Neutrophil (primary cell): ENCODE measurements around the gene HACD3.
A peak's percentile ranks its signal among the peaks of the same experiment; 100 is the strongest.

ENCODE experiments used
- H3K27ac ChIP-seq: fragments of 200-600 bp; sonication (generic); 2 replicates; pipeline ENCODE4 v1.5.1; 2016; ENCODE audit warnings: mild to moderate bottlenecking, moderate library complexity
- H3K27me3 ChIP-seq: fragments of 200-600 bp; sonication (generic); 2 replicates; pipeline ENCODE4 v1.6.0; 2016; ENCODE audit warnings: mild to moderate bottlenecking
- H3K36me3 ChIP-seq: fragments of 200-600 bp; sonication (generic); 2 replicates; pipeline ENCODE4 v1.5.1; 2017
- H3K4me1 ChIP-seq, 2 experiments: fragments of 200-600 bp in 1 of 2; sonication (generic) in 1 of 2; 1 replicate in 1 of 2; 2 replicates in 1 of 2; pipeline versions ENCODE4 v1.5.1 to v1.6.1; 2013 to 2016; ENCODE audit warnings: low read depth in 1 of 2, low read length in 1 of 2, mild to moderate bottlenecking in 1 of 2, moderate library complexity in 1 of 2; ENCODE audit not compliant: control insufficient read depth in 1 of 2, insufficient read depth in 1 of 2
- H3K4me3 ChIP-seq, 2 experiments: fragments of 200-600 bp in 1 of 2; sonication (generic) in 1 of 2; 1 replicate in 1 of 2; 2 replicates in 1 of 2; pipeline ENCODE4 v1.5.1; 2013 to 2016; ENCODE audit warnings: low read depth in 1 of 2, low read length in 1 of 2, mild to moderate bottlenecking in 1 of 2, moderate library complexity in 1 of 2
- H3K9me3 ChIP-seq: fragments of 200-600 bp; sonication (generic); 2 replicates; pipeline ENCODE4 v1.5.1; 2016
- TF ChIP-seq, protein P1 (sequence below): fragments of 200-600 bp; sonication (generic); IDR thresholded peaks from 2 replicates; pipeline ENCODE4 v1.5.1; 2016; ENCODE audit warnings: antibody characterized with exemption

Gene HACD3

DNA sequence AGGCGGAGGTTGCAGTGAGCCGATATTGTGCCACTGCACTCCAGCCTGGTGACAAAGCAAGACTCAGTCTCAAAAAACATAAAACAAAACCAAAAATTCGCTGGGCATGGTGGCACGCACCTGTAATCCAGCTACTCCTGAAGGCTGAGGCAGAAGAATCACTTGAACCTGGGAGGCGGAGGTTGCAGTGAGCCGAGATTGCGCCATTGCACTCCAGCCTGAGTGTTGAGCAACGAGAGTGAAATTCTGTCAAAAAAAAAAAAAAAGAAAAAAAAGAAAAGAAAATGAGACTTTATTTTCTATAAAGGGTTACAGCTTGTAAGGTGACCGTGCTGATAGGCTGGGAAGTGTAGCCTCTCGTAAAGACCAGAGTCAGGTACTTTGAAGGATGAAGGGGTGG, 6.0 kb upstream of the HACD3 start:
- Histone ChIP-seq H3K27ac (no peak overlapping the region), H3K9me3 (no peaks in the 10 kb centered on the region), H3K4me3 (no peak overlapping the region), H3K36me3 (no peaks in the 10 kb centered on the region), H3K27me3 (no peaks in the 10 kb centered on the region), H3K4me1 (no peaks in the 10 kb centered on the region)
- TF ChIP-seq, protein P1, sequence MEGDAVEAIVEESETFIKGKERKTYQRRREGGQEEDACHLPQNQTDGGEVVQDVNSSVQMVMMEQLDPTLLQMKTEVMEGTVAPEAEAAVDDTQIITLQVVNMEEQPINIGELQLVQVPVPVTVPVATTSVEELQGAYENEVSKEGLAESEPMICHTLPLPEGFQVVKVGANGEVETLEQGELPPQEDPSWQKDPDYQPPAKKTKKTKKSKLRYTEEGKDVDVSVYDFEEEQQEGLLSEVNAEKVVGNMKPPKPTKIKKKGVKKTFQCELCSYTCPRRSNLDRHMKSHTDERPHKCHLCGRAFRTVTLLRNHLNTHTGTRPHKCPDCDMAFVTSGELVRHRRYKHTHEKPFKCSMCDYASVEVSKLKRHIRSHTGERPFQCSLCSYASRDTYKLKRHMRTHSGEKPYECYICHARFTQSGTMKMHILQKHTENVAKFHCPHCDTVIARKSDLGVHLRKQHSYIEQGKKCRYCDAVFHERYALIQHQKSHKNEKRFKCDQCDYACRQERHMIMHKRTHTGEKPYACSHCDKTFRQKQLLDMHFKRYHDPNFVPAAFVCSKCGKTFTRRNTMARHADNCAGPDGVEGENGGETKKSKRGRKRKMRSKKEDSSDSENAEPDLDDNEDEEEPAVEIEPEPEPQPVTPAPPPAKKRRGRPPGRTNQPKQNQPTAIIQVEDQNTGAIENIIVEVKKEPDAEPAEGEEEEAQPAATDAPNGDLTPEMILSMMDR = no peak

- peaks cover 5 to 8% of the 10 kb centered on the region in 2 experiments for H3K4me1 ChIP-seq
- no peaks in the 10 kb centered on the region for H3K27me3 ChIP-seq
- no peaks in the 10 kb centered on the region for H3K36me3 ChIP-seq
- TF ChIP-seq, protein P1 = no peak
- no peak overlapping the region for H3K27ac ChIP-seq
- H3K9me3 ChIP-seq = no peaks in the 10 kb centered on the region
- no peak overlapping the region for H3K4me3 ChIP-seq
Measured at GRCh38 chr15:65525622-65526021, 4.6 kb upstream of the HACD3 start.

DNA sequence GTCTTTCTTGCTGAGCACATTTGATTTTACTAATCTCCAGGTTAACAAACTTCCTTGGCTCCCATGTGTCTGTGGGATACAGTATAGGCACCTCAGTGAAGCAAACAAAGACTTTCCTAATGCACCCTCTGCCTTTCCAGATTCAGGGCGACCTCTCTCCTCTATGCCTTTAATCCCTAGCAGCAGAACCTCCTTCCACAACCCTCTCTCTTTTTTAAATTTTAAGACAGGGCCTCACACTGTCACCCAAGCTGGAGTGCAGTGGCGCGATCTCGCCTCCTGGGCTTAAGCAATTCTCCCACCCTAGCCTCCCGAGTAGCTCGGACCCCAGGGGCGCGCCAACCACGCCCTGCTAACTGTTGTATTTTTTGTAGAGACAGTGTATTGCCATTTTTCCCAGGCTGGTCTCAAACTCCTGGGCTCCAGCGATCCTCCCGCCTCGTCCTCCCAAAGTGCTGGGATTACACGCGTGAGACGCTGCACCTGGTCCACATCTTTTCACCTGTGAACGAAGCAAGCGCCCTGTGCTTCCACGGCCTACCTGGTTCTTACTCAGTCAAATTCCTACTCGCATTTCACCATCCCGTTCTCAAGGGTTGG, 1.7 kb upstream of the HACD3 start:
- Histone ChIP-seq H3K4me1 (peaks cover 12% of the 10 kb centered on the region in 2 experiments), H3K36me3 (no peaks in the 10 kb centered on the region), H3K27ac (no peak overlapping the region), H3K4me3 (no peak overlapping the region), H3K27me3 (no peaks in the 10 kb centered on the region), H3K9me3 (no peaks in the 10 kb centered on the region)
- TF ChIP-seq, protein P1 = no peak

- no peaks in the 10 kb centered on the region for H3K9me3 ChIP-seq
- H3K4me3 ChIP-seq = peak overlapping the region; percentile 69 to 80
- H3K27me3 ChIP-seq = no peaks in the 10 kb centered on the region
- TF ChIP-seq, protein P1 = no peak
- H3K36me3 ChIP-seq = no peaks in the 10 kb centered on the region
- H3K27ac ChIP-seq = no peak overlapping the region
- H3K4me1 ChIP-seq = peaks cover 12% of the 10 kb centered on the region in 2 experiments
Measured at GRCh38 chr15:65529762-65530317, 423 bp upstream of the HACD3 start.

DNA sequence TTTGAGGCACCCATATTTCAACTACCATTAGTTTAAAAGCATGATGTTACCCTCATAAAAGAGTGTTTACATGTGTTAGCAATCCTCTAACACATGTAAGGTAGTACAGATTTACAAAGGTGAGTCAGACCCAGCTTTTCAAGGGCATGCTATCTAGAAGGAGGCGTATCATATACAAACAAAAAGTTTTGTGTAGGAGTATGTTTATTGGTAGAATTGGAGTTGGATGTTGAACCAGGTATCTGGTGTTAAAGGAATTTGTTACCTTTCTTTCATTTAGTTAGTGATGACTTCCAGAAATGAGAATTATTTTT, 2.4 kb downstream of the HACD3 start:
- Histone ChIP-seq H3K4me3 (no peak overlapping the region), H3K9me3 (no peaks in the 10 kb centered on the region), H3K27me3 (no peaks in the 10 kb centered on the region), H3K27ac (no peak overlapping the region), H3K36me3 (no peaks in the 10 kb centered on the region), H3K4me1 (peaks cover 12% of the 10 kb centered on the region in 2 experiments)
- TF ChIP-seq, protein P1 = no peak
